ENCODE results near the gene CRABP2. TPM values are rescaled to one million over a fixed set of nuclear protein-coding genes. Genes with fewer than 3 reads are reported as not detected.

The CRABP2 gene
- total RNA-seq: 0.55 and 0.66 TPM in 2 replicates

- no peak within 1 kb of the TSS for H3K27ac Mint-ChIP-seq
Observed at GRCh38 chr1:156705321-156705917, at the start of gene CRABP2. Gene CRABP2, minus strand, starts transcription at chr1:156705583. Its CDS starts 137 bp downstream, at chr1:156705446.

DNA sequence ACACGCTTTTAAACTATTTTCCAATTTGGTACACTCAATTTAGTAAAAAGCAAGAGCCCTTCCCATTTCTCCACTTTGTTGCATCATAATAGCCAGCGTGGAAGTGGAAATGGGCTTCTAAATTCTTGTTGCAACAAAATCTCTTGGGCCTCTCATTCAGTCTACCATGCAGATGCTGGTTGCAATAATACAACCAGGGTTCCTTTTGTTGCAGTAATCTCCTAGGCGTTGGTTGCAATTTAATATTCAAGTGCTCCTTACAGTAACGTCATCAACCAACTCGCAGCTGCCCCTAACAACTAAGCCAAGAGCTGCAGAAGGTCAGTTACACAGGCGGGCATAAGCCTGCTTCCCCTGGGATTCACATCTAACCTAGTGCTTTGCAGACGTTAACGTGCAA lies 48.8 kb upstream of the CRABP2 start:
- CTCF ChIA-PET: no interaction called here
- TF ChIP-seq, protein P1, sequence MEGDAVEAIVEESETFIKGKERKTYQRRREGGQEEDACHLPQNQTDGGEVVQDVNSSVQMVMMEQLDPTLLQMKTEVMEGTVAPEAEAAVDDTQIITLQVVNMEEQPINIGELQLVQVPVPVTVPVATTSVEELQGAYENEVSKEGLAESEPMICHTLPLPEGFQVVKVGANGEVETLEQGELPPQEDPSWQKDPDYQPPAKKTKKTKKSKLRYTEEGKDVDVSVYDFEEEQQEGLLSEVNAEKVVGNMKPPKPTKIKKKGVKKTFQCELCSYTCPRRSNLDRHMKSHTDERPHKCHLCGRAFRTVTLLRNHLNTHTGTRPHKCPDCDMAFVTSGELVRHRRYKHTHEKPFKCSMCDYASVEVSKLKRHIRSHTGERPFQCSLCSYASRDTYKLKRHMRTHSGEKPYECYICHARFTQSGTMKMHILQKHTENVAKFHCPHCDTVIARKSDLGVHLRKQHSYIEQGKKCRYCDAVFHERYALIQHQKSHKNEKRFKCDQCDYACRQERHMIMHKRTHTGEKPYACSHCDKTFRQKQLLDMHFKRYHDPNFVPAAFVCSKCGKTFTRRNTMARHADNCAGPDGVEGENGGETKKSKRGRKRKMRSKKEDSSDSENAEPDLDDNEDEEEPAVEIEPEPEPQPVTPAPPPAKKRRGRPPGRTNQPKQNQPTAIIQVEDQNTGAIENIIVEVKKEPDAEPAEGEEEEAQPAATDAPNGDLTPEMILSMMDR (IDR thresholded peaks at IDR 0.05): no peak
- Mint-ChIP-seq H3K4me1 (peaks cover 41% of the 10 kb centered on the region), H3K9me3 (no peaks in the 10 kb centered on the region), H3K27ac (no peak overlapping the region), H3K27me3 (no peaks in the 10 kb centered on the region), H3K4me3 (no peak overlapping the region), H3K36me3 (ENCODE audit: low read depth) (peaks cover 4% of the 10 kb centered on the region)
- intact Hi-C loops (cut with micrococcal nuclease): loop anchor here (5.0 kb wide), 1 partner anchor 297 kb away; no protein-coding TSS in a partner anchor
- POLR2A ChIA-PET: interaction anchor here (1.1 kb wide), 1 partner anchor 12 kb away, joined by 3 read pairs; no protein-coding TSS in a partner anchor
- ATAC-seq (ENCODE audit: low read depth) (no peak), DNase-seq (no peak)

More at GRCh38 chr1:156705321-156705917, at the start of gene CRABP2:
- CTCF ChIA-PET: interaction anchor here (0.8 to 2.8 kb wide), 6 partner anchors 16 to 86 kb away, joined by 3 to 36 read pairs (median 5); partner anchors contain the start of genes HAPLN2 and MRPL24
- intact Hi-C loops (cut with micrococcal nuclease): loop anchor here (1.0 kb wide), 1 partner anchor 45 kb away; no protein-coding TSS in a partner anchor
- H3K27me3 Mint-ChIP-seq: peaks cover 24% of the 10 kb centered on the region
- peaks cover 28% of the 10 kb centered on the region for H3K4me1 Mint-ChIP-seq
- H3K4me3 Mint-ChIP-seq: peak within 1 kb of the TSS; percentile 82
- H3K9me3 Mint-ChIP-seq: no peaks in the 10 kb centered on the region
- ATAC-seq (ENCODE audit: low read depth): peak; percentile 45
- TF ChIP-seq, protein P1 (IDR thresholded peaks at IDR 0.05): no peak
- no peak for DNase-seq
- no peaks in the 10 kb centered on the region for H3K36me3 Mint-ChIP-seq (ENCODE audit: low read depth)
- POLR2A ChIA-PET: interaction anchor here (0.6 to 2.4 kb wide), 5 partner anchors 9 to 46 kb away, joined by 3 to 15 read pairs (median 5); partner anchors contain the start of genes HDGF, ISG20L2 and METTL25B

GRCh38 chr1:156752843-156753482 lies 47.6 kb upstream of the CRABP2 start:
- Mint-ChIP-seq H3K9me3 (no peaks in the 10 kb centered on the region), H3K4me3 (peak overlapping the region; percentile 93), H3K27me3 (no peaks in the 10 kb centered on the region), H3K4me1 (peaks cover 53% of the 10 kb centered on the region), H3K36me3 (ENCODE audit: low read depth) (peaks cover 4% of the 10 kb centered on the region), H3K27ac (peak overlapping the region; percentile 67)
- ATAC-seq (ENCODE audit: low read depth) (no peak), DNase-seq (no peak)
- ChIA-PET POLR2A (interaction anchor here (0.5 to 4.1 kb wide), 9 partner anchors 8 to 252 kb away, joined by 3 to 91 read pairs (median 10); partner anchors contain the start of genes CRABP2, ISG20L2, MEF2D and METTL25B), CTCF (interaction anchor here (1.8 to 2.3 kb wide), 3 partner anchors 12 to 64 kb away, joined by 7 to 16 read pairs (median 7); partner anchors contain the start of genes ISG20L2, METTL25B and MRPL24)
- TF ChIP-seq, protein P1 (IDR thresholded peaks at IDR 0.05): no peak
- intact Hi-C loops (cut with micrococcal nuclease): loop anchor here (5.0 kb wide), 1 partner anchor 296 kb away; no protein-coding TSS in a partner anchor

GRCh38 chr1:156751757-156752481 lies 46.5 kb upstream of the CRABP2 start:
- peaks cover 4% of the 10 kb centered on the region for H3K36me3 Mint-ChIP-seq (ENCODE audit: low read depth)
- POLR2A ChIA-PET: interaction anchor here (0.5 to 4.1 kb wide), 22 partner anchors 9 to 1287 kb away, joined by 3 to 91 read pairs (median 7); partner anchors contain the start of genes CRABP2, ISG20L2, MEF2D and METTL25B
- intact Hi-C loops (cut with micrococcal nuclease): loop anchor here (1.0 to 5.0 kb wide), 5 partner anchors 11 to 295 kb away; partner anchors contain the start of genes ISG20L2, METTL25B, MRPL24 and PRCC
- CTCF ChIA-PET: interaction anchor here (1.3 to 2.3 kb wide), 5 partner anchors 11 to 62 kb away, joined by 3 to 16 read pairs (median 7); partner anchors contain the start of genes ISG20L2, METTL25B and MRPL24
- H3K27me3 Mint-ChIP-seq: no peaks in the 10 kb centered on the region
- ATAC-seq (ENCODE audit: low read depth) (peak; percentile 85), DNase-seq (peak; percentile 89)
- TF ChIP-seq, protein P1 (IDR thresholded peaks at IDR 0.05): no peak
- no peaks in the 10 kb centered on the region for H3K9me3 Mint-ChIP-seq
- peaks cover 62% of the 10 kb centered on the region for H3K4me1 Mint-ChIP-seq
- H3K4me3 Mint-ChIP-seq: peak overlapping the region; percentile 93
- H3K27ac Mint-ChIP-seq: peak overlapping the region; percentile 92

Measured in activated B cell treated with CpG ODN at 0.5 μM for 24 hours (primary cell).